Stomach (tissue), 9 donors: ENCODE data around the gene ACYP2. TPM values are rescaled to one million over a fixed set of nuclear protein-coding genes. Genes with fewer than 3 reads are reported as not detected.

ENCODE experiments used
- DNase-seq, 2 donors: peaks; one replicate each; pipeline versions ENCODE4 v3.0.0 to v3.0.0-alpha.2; 2013 to 2019
- H3K27ac ChIP-seq, 5 donors: fragments of 200-600 bp in 4 of 5; sonication (generic) in 4 of 5; one replicate each; pipeline ENCODE4 v1.5.1; 2013 to 2019; ENCODE audit warnings: mild to moderate bottlenecking in 1 of 5, moderate library complexity in 1 of 5
- H3K27me3 ChIP-seq, 3 donors: fragments of 200-600 bp; sonication (generic); one replicate each; pipeline ENCODE4 v1.5.1; 2017 to 2019; ENCODE audit warnings: mixed run types in 1 of 3
- H3K36me3 ChIP-seq, 4 donors: fragments of 200-600 bp; sonication (generic); 1 replicate in 3 of 4; 2 replicates in 1 of 4; pipeline ENCODE4 v1.5.1; 2016 to 2019
- H3K4me1 ChIP-seq, 4 donors: fragments of 200-600 bp; sonication (generic); one replicate each; pipeline ENCODE4 v1.5.1; 2016 to 2019
- H3K4me3 ChIP-seq, 4 donors: fragments of 200-600 bp; sonication (generic) in 3 of 4; one replicate each; pipeline ENCODE4 v1.5.1; 2016 to 2019; ENCODE audit warnings: mild to moderate bottlenecking in 1 of 4
- H3K9me3 ChIP-seq, 4 donors: fragments of 200-600 bp; sonication (generic); one replicate each; pipeline ENCODE4 v1.5.1; 2016 to 2019
- EP300 ChIP-seq: sonication (generic); formaldehyde crosslinking; IDR thresholded peaks from one replicate; pipeline ENCODE4 v1.6.1; 2017; ENCODE audit warnings: antibody characterized with exemption
- POLR2A ChIP-seq, 4 donors: fragments of 450-650 bp; IDR thresholded peaks; one replicate each; pipeline ENCODE4 v1.6.1; 2016; ENCODE audit warnings: antibody characterized with exemption in 4 of 4, control low read depth in 2 of 4, mild to moderate bottlenecking in 1 of 4, moderate library complexity in 1 of 4
- POLR2AphosphoS5 ChIP-seq, 3 donors: sonication (generic); formaldehyde crosslinking; IDR thresholded peaks; one replicate each; pipeline ENCODE4 v1.6.1; 2016; ENCODE audit warnings: antibody characterized with exemption in 3 of 3
- whole genome bisulfite sequencing, 5 donors: extraction: QIAGEN DNeasy Blood & Tissue Kit in 3 of 5; methylation state at CpG; one replicate each; pipeline versions ENCODE4 v1.1.5 to v1.1.7; 2013 to 2018; 5-methylcytosine and 5-hydroxymethylcytosine counted together
- intact Hi-C: fragments of 100-400 bp; cut with DNase I; formaldehyde crosslinking; loops from one replicate; pipeline ENCODE4 v1.15.1; 2023; ENCODE audit warnings: low total_unique reads
- polyA plus RNA-seq, 3 donors: library from polyadenylated mRNA; stranded (reverse); fragments of 200-250 nt; gene quantifications; one replicate each; pipeline ENCODE4 v1.2.3, GENCODE V29; 2013
- total RNA-seq, 5 donors: library from RNA; depleted of rRNA; stranded (reverse); fragments of >200 nt; gene quantifications; one replicate each; pipeline versions ENCODE4 v1.1.0 to v1.2.3, GENCODE V29; 2014 to 2016
- TF ChIP-seq, protein P1 (sequence below), 7 experiments: fragments of 450-650 bp in 4 of 7; fragments of 200-600 bp in 3 of 7; sonication (generic) in 3 of 7; IDR thresholded peaks; one replicate each; pipeline ENCODE4 v1.5.1; 2016 to 2019; ENCODE audit warnings: antibody characterized with exemption in 7 of 7, control low read depth in 2 of 7, mild to moderate bottlenecking in 1 of 7
- donor health status: healthy with polysubstance abuse.
- donor health status: Bipolar disorder and iron deficiency.
- donor health status: healthy.

ACYP2 gene
- total and polyA plus RNA-seq, 8 donors = 4.3 to 42.0 (median 21.7) TPM

- intact Hi-C loops = no loop called here
- Histone ChIP-seq H3K27ac (peak overlapping the region; percentile 27 to 94 (median 91)), H3K4me1 (peaks cover 0 to 27% (median 16%) of the 10 kb centered on the region in 4 donors), H3K9me3 (no peaks in the 10 kb centered on the region), H3K4me3 (peak overlapping the region; percentile 47 to 57 (median 54)), H3K27me3 (peaks cover 0 to 3% (median 0%) of the 10 kb centered on the region in 3 donors), H3K36me3 (no peaks in the 10 kb centered on the region)
- peak in 1 of 2 donors; percentile 27 for DNase-seq
- TF ChIP-seq, protein P1, sequence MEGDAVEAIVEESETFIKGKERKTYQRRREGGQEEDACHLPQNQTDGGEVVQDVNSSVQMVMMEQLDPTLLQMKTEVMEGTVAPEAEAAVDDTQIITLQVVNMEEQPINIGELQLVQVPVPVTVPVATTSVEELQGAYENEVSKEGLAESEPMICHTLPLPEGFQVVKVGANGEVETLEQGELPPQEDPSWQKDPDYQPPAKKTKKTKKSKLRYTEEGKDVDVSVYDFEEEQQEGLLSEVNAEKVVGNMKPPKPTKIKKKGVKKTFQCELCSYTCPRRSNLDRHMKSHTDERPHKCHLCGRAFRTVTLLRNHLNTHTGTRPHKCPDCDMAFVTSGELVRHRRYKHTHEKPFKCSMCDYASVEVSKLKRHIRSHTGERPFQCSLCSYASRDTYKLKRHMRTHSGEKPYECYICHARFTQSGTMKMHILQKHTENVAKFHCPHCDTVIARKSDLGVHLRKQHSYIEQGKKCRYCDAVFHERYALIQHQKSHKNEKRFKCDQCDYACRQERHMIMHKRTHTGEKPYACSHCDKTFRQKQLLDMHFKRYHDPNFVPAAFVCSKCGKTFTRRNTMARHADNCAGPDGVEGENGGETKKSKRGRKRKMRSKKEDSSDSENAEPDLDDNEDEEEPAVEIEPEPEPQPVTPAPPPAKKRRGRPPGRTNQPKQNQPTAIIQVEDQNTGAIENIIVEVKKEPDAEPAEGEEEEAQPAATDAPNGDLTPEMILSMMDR (IDR thresholded peaks at IDR 0.05) = no peak
- no peak for TF ChIP-seq POLR2AphosphoS5 (IDR thresholded peaks at IDR 0.05)
- TF ChIP-seq POLR2A (IDR thresholded peaks at IDR 0.05) = no peak
- TF ChIP-seq EP300 = no peak
- WGBS, 5 donors = 38 to 47% (median 41%) methylated on average over 16 to 17 of the region's 17 CpGs
These were observed 215.8 kb downstream of the ACYP2 start for GRCh38 chr2:54330926-54331835.

- no peaks in the 10 kb centered on the region for H3K36me3 ChIP-seq
These were observed 217.0 kb downstream of the ACYP2 start for GRCh38 chr2:54332386-54332785.

GRCh38 chr2:54336136-54336976 lies 220.9 kb downstream of the ACYP2 start:
- Histone ChIP-seq H3K27ac (peak overlapping the region in 3 of 5 donors; percentile 4 to 39 (median 31)), H3K27me3 (no peaks in the 10 kb centered on the region), H3K36me3 (no peaks in the 10 kb centered on the region), H3K9me3 (no peaks in the 10 kb centered on the region), H3K4me1 (peaks cover 0 to 19% (median 8%) of the 10 kb centered on the region in 4 donors), H3K4me3 (no peak overlapping the region)
- intact Hi-C loops = no loop called here
- peak in 1 of 2 donors; percentile 32 for DNase-seq
- no peak for TF ChIP-seq POLR2A (IDR thresholded peaks at IDR 0.05)
- no peak for TF ChIP-seq EP300
- peak in 1 of 3 donors; percentile 49 for TF ChIP-seq POLR2AphosphoS5 (IDR thresholded peaks at IDR 0.05)
- TF ChIP-seq, protein P1 (IDR thresholded peaks at IDR 0.05) = no peak
- 52 to 65% (median 55%) methylated on average over 1 of the region's 1 CpG for WGBS, 5 donors

More at GRCh38 chr2:54332386-54332785, 217.0 kb downstream of the ACYP2 start:
- intact Hi-C loops = no loop called here
- H3K27me3 ChIP-seq = peaks cover 0 to 3% (median 0%) of the 10 kb centered on the region in 3 donors
- H3K4me1 ChIP-seq = peaks cover 0 to 34% (median 20%) of the 10 kb centered on the region in 4 donors
- no peak for DNase-seq
- 64 to 78% (median 73%) methylated on average over 3 of the region's 3 CpGs for WGBS, 5 donors
- no peaks in the 10 kb centered on the region for H3K9me3 ChIP-seq
- TF ChIP-seq POLR2A (IDR thresholded peaks at IDR 0.05) (no peak), EP300 (no peak), POLR2AphosphoS5 (IDR thresholded peaks at IDR 0.05) (no peak)
- TF ChIP-seq, protein P1 (IDR thresholded peaks at IDR 0.05) = no peak
- no peak overlapping the region for H3K27ac ChIP-seq
- no peak overlapping the region for H3K4me3 ChIP-seq

GRCh38 chr2:54336977-54337255 lies 221.5 kb downstream of the ACYP2 start:
- no peaks in the 10 kb centered on the region for H3K9me3 ChIP-seq
- no peak overlapping the region for H3K4me3 ChIP-seq
- WGBS, 5 donors = 62 to 96% (median 83%) methylated on average over 1 of the region's 1 CpG
- DNase-seq = no peak
- TF ChIP-seq POLR2A (IDR thresholded peaks at IDR 0.05) = no peak
- H3K4me1 ChIP-seq = peaks cover 0 to 17% (median 7%) of the 10 kb centered on the region in 4 donors
- no peaks in the 10 kb centered on the region for H3K27me3 ChIP-seq
- H3K27ac ChIP-seq = peak overlapping the region in 2 of 5 donors; percentile 31 to 39
- intact Hi-C loops = no loop called here
- no peaks in the 10 kb centered on the region for H3K36me3 ChIP-seq
